GM18499 (cell line): ENCODE results near the gene TELO2.

Experiments used
- ATAC-seq: cut with Tn5 transposase; IDR thresholded peaks from one replicate; pipeline ENCODE4 v1.9.1; 2021; ENCODE audit warnings: moderate number of reproducible peaks; ENCODE audit not compliant: insufficient read depth, unreplicated experiment

The TELO2 gene

GRCh38 chr16:1511662-1512569 is 18.8 kb downstream of the TELO2 start:
- no peak for ATAC-seq

DNA sequence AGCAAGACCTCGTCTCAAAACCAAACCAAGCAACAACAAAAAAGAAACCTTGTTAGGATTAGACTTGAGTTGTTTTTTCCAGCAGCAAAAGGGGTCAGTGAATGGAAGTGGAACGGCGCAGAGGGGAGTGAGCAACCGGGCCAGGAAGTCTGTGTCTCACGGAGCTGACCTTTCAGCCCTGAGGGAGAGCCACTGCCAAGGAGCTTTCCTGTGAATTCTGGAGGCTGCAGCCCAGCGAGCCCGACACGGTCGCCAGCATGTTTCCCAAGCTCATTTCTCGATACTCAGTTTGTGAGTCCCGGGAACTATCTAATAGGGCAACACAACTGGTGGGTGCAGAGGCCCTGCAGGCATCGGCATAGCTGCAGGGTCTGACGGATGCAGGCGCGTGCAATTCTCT is 19.6 kb downstream of the TELO2 start:
- ATAC-seq = no peak

- no peak for ATAC-seq
These were observed 21.3 kb downstream of the TELO2 start for GRCh38 chr16:1514507-1514906.

DNA sequence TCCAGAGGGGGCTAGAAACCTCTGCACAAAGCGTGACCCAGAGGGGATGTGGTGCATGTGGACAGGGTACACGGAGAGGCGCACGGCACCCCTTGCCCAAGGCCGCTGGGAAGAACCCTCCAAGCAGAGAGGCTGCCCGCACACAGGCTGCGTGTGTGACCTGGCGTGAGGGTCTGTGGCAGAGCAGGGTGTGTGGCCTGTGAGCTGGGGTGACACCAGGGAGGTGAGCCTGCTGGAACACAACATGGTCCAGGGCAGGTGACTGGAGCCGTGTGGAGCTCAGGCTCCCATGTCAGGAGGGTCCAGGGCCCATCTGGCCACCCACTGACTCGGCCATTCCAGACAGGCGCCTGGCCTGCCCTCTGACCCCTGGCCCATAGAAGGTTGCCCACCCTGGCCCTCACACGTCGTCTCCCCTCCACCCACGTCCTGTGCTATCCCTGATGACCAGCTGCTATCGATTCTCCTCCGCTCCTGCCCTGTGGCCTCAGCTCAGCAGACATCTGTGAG is 25.5 kb downstream of the TELO2 start:
- no peak for ATAC-seq

DNA sequence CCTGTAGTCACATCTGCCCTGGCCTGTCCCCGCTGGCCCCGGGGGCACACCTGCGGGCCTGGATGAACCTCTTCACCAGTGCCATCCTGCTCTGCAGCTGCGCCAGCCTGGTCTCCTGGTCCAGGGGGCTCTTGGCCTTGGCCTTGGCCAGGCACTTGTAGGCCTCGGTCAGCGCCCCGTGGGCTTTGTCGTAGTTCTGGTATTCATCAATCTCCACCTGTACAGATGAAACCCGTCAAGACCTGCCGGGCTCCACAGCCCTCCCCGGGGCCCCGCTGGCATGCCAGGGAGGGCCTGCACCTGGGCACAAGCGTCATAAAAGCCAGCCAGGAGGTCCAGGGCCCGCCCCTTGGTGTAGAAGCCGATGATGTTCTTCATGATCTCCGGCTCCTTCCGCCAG is 26.7 kb downstream of the TELO2 start:
- no peak for ATAC-seq

DNA sequence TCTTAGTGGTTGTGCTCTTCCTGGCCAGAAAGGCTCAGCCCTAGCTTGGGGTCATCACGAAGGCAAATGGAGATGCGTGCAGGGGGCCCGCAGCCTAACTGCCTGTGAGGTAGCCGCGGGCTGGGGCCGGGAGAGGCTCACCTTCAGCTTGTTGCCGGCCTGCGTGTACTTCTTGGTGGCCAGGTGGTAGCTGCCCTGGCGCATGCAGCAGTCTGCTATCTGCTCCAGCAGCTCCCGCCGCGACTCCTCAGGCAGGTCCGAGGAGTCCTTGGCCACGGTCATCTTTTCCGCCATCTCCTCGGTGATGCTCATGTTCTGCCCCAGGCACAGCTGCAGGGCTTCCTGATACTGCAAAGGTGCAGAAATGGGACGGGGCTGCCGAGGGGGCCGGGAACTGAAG is 27.3 kb downstream of the TELO2 start:
- no peak for ATAC-seq

GRCh38 chr16:1523581-1524245 is 30.6 kb downstream of the TELO2 start:
- no peak for ATAC-seq

DNA sequence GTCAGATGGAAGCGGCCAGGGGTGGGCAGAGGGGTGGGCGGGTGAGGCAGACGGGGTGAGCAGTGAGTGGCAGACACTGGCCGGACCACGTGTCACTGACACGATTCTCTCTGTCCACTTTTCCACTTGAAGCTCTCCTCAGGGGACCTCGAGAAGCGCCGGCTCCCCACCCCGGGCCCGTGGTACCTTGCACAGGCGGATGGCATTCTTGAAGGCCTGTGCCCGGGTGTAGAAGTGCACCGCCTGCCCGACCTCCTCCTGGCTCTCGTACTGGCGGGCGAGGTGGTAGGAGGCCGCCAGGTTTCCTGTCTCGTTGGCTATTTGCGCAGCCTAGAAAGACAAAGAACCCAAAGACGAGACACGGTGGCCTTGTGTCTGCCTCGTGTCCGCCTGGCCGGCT is 31.2 kb downstream of the TELO2 start:
- no peak for ATAC-seq

GRCh38 chr16:1525871-1526607 is 32.9 kb downstream of the TELO2 start:
- no peak for ATAC-seq

GRCh38 chr16:1526608-1527555 is 33.7 kb downstream of the TELO2 start:
- ATAC-seq = no peak

GRCh38 chr16:1527836-1528811 is 35.0 kb downstream of the TELO2 start:
- ATAC-seq = no peak

DNA sequence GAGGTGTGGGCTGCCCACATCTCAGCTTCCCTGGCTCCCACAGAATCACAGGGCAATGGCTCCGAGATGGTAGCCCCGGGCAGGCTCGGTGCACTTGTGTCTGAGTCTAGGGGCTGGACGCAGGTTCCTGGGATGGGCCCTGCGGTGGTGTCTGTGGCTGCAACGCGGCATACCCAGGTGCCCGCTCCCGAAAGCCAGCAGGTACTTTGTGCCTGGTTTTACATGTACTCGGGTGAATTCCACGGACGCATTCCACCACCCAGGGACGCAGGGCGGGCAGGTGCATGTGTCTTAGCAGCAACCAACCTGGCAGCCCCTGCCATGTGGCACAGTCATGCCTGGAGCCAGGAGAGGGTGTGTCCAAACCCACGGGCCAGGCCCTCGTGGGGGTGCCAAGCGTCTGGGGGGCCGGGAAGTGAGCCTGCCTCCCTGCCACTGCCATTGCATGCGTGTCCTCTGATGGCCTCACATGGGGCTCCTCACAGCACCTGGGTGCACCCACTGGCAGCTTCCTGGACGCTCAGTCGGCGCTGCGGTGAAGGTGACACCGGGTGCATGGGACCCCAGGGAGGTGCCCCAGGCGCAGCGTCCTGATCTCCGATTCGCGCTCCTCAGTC is 35.9 kb downstream of the TELO2 start:
- no peak for ATAC-seq

DNA sequence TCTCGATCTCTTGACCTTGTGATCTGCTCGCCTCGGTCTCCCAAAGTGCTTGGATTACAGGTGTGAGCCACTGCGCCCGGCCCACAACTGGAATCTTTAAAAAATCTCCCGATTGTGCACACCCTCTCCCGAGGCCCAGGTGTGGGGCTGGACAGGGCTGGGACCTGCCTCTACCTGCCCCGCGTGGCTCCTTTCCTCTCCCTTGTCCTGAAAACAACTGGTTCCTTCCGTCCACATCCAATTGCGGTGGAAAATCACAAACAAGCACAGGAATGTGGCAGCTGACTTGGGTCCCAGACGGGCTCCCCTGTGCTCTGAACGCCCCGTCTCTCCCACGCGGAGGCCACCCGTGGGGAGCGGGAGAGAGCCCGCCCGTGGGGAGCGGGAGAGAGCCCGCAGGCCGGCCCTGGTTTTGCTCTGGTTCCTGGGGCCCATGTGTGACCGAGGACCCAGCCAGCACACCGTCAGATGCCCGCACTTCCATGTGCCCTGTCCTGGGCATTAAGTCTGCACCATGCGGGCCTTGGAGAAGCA is 37.3 kb downstream of the TELO2 start:
- no peak for ATAC-seq

DNA sequence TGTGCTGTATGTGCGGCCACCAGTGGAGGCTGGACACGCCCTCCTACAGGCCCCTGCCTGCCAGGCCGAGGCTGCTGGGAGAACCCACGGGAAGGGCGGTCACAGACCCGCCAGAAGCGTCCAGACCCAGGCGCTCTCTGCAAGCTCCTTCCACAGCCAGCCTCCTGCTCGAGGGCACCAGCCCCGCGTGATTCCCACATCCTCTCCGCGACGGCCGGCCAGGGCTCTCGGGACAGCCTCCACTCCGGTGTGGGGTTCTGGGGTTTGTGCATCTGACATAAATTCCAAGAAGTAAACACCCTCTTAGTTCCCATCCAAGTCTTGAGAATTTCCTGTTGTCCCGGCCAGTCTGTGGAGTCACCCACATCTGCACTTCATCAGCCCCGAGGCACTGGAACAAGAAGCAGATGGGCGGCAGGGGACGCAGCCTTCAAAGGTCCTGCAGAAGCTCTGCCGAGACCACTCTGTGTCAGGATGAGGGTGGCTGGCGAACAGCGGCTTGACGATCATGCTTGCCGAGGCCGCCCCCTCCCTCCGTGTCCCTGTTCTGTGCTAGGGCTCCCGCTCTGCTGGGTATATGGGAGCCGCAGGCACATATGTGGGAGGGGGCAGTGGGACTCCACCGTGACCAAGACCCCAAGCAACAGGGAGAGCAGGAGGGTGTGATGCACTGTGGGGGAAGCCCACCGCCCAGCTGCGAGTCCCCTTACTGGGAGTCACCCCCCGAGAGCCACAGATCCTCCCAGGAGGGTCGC is 37.9 kb downstream of the TELO2 start:
- ATAC-seq = no peak

DNA sequence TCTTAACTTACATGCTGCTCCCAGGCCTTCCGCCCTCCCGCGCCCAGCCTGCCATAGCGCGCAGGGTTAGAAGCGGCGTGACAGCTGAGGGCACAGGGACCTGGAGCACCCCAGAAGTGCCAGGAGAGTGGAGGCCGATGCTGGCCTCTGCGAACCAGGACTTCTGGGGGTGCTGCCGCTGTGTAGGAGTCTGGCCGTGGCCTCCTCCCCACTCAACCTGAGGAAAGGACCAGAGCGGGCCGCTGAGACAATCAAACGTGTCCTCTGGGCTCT is 38.4 kb downstream of the TELO2 start:
- no peak for ATAC-seq

- no peak for ATAC-seq
These were observed 39.1 kb downstream of the TELO2 start for GRCh38 chr16:1532081-1532760.

DNA sequence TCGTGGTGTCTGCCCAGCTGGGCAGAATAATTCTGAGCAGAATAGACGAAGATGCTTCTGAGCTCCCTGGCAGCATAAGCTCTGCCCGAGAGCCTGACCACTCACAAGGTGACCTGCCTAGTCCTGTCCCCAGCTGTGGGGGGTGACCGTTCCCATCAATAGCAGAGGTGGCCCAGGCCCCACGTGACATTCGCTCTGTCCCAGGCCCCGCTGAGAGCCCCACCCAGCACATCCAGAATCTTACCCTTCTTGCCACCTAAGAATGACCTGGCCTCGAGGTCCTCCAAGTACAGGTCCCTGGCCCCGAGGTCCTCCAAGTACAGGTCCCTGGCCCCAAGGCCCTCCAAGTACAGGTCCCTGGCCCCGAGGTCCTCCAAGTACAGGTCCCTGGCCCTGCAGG is 39.6 kb downstream of the TELO2 start:
- no peak for ATAC-seq
